GM19099 (cell line): ENCODE results near the gene FRMPD4.

Source experiments
- POLR2A ChIP-seq: IDR thresholded peaks from 3 replicates; pipeline ENCODE4 v1.6.1; 2011; ENCODE audit warnings: low read depth; ENCODE audit not compliant: insufficient read length; ENCODE audit errors: extremely low read depth

Gene FRMPD4

DNA sequence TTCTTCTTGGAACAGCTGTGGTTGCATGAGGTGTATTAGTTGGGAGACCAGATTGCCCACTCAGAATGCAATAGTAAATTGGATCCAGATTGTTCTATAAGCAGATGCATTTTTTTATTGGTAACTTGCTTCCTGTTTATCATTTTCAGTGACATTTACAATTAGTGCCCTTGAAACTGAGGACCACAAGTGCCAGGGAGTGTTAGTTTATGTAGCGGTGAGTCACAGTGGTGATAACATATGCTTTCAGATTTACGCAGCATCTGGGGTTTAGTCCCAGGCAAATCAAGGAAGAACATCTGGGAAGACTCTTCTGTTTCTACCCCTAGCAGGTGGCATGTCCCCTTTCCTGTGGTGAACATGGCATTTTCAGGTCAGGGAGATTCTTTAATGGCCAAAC lies 24.1 kb downstream of the FRMPD4 start:
- no peak for TF ChIP-seq POLR2A

DNA sequence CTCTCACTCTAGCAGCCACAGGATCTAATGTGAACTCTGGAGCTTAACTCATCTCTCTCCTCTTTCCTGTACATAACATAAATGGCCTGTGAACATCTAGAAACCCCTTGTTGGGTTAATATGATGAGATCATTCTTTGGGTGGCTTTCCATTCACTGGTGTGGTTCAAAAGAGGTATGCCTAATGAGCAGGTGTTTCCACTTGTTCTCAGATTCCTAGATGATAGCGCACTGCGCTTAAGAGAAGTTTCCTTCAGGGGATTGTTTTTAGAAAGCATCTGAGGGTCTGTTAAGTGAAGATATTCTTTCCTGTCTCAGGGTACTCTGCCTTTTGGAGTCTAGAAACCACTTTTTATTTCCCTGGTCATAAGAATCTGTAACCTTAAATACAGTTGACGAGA lies 32.5 kb downstream of the FRMPD4 start:
- no peak for TF ChIP-seq POLR2A

DNA sequence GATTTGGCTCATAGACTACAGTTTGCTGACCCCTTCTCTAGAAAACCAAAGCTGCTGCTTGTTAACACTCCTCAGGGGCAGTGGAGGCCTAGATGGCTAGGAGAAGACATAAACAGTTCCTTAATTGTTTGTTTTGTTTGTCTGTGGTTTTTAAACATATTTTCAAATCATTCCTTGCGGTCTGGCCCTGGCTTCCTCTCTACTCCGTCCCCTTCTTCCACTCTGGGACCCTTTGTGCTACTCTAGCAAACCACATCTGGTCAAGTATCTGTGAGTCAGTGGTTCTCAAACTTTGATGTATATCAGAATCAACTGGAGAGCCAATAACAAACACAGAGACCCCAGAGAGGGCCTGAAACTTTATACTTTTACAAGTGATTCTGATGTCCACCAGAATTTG lies 36.1 kb downstream of the FRMPD4 start:
- TF ChIP-seq POLR2A, result no peak

DNA sequence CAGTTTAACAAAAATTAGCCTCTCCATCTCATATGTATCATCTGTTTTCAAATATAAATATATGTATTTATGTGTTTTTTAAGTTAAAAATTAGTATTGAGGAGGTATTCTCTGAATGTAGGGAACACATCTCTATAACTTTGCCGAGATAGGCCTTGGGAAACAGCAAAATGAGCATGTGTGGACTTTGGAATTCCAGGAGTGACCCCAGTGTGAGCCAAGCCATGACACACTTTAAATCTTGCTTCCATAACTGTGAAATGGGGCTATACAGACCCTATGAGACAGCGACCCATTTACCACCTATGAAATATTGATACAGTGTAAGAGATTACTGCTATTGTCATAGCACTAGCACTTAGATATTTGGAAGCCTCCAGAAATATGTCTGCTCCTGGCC lies 58.8 kb downstream of the FRMPD4 start:
- TF ChIP-seq POLR2A, result no peak

DNA sequence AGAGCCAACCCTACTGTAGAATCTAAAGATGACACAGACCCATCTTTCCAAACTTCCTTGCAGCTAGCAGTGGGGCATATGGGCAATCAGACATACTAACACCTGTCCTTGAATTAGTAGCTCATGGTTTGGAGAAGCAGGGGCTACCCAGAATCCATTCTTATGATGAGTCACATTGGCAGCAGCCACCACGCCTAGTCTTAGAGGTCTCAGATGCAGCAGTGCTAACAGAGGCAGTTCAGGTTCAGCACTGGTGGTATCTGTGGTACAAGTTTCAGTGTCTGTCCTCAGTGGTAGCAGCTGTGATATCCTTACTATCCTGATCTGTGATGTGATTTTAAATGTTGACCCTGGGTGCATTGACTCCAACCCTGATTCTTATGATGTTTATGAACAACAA lies 68.1 kb downstream of the FRMPD4 start:
- TF ChIP-seq POLR2A, result no peak

DNA sequence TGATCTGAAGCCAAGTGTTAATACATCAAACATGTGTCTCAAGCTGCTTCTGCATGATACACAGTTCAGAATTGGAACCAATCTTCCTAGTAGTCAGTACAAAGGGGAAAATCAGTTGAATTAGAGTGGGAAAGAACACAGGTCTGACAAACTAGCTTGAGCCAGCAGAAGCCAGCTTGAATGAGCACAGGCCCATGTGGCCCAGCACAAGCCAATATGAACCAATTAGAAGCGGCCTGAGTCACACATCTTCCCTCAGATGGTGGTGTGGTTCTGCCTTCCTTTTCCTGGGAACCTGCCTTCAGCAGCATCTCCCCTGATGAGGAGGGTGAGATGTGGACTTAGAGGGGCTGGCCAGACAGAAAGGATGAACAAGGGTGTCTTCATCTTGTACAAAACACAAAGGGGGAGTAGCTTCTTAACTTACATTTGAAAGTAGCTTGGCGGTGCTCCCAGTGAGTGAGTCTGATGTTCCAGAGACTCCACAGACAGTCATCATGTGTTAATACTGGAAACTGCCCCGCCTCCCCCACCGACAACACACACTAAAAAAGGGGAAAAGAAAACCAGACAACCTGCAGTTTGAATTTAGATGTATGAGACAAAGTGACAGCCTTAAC lies 72.0 kb downstream of the FRMPD4 start:
- TF ChIP-seq POLR2A, result no peak

DNA sequence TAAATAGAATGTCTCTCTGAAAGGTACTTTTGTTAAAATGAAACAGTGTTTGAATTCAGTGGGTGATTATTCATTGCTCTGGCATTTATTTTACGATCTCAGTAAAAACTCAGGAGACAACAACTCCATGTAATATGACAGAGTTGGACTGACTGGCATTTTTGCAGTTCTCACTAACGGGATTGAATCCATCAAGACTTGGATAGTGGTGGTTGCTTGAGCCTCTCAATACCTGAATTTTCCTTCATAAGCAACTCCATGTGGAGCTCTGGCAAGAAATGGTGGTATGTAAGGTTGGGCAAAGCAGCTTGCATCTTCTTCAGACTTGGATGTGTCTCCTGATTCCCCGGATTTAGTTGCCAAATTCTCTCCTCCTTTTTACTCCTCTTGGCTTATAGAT lies 72.7 kb downstream of the FRMPD4 start:
- TF ChIP-seq POLR2A, result no peak

DNA sequence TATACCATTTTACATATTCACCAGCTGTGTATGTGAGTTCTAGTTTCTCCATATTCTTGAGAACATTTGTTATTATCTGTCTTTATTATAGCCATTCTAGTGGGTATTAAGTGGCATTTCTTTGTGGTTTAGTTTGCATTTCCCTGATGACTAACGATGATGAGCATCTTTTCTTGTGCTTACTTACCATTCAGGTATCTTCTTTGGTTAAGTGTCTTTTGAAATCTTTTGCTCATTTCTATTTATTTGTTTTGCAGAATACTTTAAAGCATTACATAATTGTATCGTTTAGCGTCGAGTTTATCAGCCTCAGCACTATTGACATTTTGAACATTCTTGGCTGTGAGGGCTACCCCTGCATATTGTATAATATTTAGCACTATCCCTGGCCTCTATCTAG lies 85.4 kb downstream of the FRMPD4 start:
- TF ChIP-seq POLR2A, result no peak

DNA sequence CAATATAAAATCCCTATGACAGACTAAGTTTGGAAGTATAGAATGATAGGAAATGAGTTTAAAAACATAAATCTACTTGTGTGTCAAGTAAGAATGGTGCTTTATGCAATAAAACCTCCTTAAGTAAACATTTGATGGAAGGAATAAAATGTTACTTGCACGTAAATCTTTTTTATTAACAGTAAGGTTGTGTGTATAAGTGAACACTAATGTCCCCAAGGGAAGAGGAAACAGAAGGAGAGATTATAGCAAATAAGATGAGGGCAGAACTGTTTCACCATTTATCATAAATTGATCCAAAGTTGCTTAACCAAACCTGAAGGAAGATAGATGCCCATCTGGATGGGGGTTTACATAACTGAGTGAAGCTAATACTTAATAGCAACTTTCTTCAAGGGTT lies 86.8 kb downstream of the FRMPD4 start:
- no peak for TF ChIP-seq POLR2A

DNA sequence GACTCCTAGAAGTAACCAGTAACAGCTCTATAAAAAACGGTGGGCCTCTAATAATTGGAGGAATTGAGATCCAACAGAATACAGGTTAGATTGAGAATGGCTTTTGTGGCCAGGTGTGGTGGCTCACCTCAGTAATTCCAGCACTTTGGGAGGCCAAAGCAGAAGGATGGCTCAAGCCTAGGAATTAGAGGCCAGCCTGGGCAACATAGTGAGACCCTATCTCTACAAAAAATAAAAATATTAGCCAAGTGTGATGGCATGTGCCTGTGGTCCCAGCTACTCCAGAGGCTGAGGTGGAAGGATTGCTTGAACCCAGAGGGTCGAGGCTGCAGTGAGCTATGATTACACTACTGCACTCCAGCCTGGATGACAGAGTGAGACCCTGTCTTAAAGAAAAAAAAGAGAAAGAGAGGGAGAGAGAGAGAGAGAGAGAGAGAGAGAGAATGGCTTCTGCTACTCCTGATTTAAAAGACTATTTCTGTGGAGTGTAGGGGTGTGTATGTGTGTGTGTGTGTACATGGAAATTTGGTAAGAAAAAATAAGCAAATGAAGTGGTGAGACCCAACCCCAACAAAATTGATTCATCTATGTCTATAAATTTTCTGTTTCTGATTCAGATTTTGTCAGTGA lies 89.3 kb downstream of the FRMPD4 start:
- TF ChIP-seq POLR2A, result no peak

DNA sequence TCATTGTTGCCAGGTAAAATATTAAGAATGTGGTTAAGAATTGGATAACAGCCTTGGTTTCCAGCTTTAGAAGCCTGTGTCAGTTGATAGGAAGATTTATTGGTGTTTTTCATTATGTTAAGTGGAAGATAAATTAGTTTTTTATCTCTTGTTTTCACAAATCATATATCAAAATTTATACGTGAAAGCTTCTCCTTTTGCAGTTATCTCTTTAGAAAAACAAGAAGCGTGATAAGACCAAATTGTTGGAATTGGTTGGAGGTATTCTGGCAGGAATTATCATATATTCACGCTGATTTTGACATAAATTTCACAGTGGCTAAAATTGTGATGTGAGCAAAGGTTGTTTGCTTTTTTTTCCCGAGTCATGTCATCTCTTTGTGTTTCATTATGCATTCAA lies 90.6 kb downstream of the FRMPD4 start:
- TF ChIP-seq POLR2A, result no peak

DNA sequence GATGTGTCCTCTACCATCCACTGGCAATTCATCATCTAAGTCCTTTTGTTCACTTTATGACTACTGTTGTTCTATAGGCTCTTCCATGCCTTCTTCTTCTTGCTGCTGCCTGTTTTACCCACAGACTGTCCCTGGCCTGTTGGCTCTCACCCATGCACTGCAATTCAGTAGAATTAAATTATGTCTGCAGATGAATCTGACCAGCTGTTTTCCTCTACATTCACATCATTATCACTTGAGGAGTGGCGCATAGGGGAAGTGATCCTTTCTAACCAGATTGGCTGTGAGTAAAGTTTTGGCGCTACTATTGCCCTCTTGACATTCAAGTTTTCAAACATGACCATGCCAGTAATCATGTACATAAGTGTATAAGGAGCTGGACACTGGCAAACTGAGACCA lies 91.7 kb downstream of the FRMPD4 start:
- no peak for TF ChIP-seq POLR2A

DNA sequence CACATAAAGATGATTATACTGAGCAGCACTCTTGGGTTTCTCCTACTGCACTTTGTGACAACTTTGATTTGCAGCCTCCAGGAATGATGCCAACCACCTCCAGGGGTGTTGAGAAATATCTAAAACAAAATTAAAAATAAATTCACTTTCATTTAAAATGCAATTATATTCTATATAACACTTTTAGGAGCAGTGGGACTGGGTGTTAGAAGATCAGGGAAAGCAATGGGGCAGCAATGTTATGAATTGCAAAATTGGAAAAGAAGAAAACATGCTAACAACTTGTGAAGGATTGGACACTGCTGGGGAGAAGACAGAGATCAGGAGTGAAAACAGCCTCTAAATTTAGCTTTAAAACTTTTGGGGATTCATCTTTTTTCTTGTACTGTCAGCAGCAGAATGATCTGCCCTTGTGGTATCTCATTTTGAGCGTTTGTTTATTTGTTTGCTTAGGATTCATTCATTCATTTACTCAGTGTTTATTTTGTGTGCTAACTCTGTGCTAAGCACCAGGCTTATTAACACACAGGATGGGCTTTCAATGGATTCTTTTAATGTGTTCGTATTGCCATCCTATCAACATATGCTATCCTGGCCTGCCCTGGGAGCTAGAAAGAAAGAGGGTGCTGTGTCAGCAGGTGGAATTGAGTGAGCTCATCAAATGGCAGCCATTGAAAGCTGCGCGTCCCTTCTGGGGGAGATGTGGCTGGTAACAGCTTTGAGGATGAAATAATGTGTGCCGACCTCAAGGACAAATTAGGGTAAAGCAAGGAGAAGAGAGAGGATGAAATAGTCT lies 96.5 kb downstream of the FRMPD4 start:
- TF ChIP-seq POLR2A, result no peak

DNA sequence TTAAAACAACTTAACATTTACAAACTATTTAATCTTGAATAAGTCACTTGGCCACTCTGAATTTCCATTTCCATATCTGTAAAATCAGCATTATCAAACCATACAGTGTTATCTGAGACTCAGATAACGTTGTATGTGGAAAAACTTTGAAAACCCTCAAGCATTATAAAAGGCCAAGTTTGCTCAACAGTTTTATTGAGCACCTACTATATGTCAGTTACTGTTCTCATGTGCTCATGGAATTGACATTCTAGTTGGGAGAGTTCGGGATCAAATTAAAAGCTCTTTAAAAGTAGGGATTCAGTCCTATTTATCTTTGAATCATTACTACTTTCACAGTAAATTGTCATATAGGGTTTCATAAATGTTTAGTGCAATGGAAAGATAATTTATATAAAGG lies 97.9 kb downstream of the FRMPD4 start:
- no peak for TF ChIP-seq POLR2A

DNA sequence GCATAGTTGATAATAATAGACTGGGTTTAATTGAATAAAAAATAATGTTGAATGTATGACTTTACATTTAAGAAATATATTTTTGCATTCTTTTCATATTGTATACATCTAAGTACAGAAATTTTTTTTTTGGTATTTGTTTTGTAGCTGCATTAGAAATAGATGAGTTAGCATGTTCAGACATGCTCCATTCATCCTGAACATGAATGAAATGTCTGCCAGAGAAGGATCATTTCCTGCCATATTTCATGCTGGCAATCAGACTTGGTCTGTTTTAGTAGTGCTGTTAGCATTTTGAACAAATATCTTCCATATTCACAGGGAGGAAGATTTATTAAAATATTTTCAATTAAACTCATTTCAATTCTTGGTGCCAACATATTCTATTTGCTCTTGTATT lies 98.9 kb downstream of the FRMPD4 start:
- no peak for TF ChIP-seq POLR2A

DNA sequence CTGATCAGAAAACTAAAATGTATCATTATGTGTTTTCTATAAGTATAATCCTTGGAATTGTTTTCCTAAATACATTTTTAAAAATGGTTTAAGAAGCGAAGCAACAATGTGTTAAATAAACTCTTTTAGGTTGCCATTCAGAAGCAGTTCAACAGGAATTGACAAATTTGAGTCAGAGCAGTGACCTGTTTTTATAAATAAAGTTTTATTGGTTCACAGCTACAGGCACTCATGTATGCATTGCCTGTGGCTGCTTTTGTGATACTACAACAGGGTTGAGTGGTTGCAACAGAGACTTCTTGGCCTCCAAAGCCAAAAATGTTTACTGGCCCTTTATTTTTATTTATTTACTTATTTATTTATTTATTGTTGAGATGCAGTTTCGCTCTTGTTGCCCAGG lies 99.5 kb downstream of the FRMPD4 start:
- TF ChIP-seq POLR2A, result no peak
